Measurements from ENCODE around the gene INPP5E.
"Not testable (repeated sequence)": the region's sequence is repeated elsewhere in the genome, so short reads cannot be mapped to it uniquely, and the experiment has no call there.

Gene INPP5E

DNA sequence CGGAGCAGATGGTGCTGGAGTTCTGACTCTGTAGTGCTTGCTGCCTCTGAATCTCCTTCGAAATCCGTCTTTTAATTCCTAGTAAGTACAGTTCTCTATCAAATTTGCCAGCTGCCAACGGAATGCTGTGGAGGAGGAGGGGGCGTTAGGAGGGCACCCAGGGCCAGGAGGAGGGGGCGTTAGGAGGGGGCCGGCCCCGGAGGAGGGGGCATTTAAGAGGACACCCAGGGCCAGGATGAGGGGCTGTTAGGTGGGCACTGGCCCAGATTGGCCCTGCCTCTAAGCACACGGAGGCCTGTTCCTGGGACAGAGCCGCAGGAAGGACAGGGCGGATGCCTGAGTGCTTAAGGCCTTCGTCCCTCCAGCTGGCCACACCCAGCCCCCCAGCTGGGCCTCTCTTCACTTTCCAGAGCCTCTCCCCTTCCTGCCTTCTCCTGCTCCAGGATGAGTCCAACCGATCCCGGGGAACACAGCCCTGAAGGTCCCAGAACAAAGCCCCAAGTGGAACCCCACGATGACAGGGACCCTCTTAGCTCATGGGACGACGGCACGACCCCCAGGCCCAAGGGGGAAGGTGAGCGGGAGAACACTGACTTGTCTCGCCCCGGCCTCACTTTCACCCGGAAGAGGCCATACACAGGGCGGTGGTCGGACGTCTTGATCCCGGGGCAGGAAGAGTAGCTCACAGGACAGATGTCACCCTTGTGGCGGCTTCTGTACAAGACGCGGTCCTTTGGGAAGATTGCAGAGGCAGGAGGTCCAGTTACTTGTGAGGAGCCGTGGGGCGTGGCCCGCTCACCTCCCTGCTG is 9.8 kb downstream of the INPP5E start:
- no peak for DNase-seq (ENCODE audit: low spot score)
- no peak for FAIRE-seq

GRCh38 chr9:136429075-136429628 is 10.5 kb downstream of the INPP5E start:
- DNase-seq (ENCODE audit: low spot score) (no peak), FAIRE-seq (no peak)

DNA sequence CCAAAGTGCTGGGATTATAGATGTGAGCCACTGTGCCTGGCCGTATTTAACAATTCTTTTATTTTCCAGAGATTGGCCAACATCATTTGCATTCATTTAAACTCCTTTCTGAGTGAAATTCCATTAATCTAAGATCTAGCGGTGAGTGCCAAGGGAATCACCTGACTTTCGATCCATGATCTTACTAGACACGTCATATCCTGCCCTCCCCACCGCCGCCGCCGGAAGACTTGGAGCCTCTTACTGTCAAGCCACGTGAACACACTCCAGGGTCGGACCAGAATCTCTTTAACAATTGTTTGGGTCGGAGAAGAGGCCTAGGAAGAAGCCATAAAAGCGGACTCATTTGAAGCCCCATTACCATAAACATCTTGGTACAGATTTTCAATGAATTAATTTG is 12.9 kb downstream of the INPP5E start:
- DNase-seq (ENCODE audit: low spot score) (no peak), FAIRE-seq (no peak)

DNA sequence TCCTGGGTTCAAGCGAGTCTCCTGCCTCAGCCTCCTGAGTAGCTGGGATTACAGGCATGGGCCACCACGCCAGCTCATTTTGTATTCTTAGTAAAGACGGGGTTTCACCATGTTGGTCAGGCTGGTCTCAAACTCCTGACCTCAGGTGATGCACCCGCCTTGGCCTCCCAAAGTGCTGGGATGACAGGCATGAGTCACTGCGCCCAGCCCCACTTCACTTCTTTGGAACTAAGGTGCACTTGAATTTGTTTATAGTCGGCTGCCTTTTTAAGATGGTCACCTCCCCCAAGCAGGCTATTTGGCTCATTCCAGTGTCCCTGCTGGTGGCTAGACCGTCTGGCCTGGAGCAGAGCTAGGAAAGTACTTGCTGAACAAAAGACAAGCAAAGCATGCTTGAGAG is 14.3 kb downstream of the INPP5E start:
- not testable (repeated sequence) for DNase-seq (ENCODE audit: low spot score); FAIRE-seq

DNA sequence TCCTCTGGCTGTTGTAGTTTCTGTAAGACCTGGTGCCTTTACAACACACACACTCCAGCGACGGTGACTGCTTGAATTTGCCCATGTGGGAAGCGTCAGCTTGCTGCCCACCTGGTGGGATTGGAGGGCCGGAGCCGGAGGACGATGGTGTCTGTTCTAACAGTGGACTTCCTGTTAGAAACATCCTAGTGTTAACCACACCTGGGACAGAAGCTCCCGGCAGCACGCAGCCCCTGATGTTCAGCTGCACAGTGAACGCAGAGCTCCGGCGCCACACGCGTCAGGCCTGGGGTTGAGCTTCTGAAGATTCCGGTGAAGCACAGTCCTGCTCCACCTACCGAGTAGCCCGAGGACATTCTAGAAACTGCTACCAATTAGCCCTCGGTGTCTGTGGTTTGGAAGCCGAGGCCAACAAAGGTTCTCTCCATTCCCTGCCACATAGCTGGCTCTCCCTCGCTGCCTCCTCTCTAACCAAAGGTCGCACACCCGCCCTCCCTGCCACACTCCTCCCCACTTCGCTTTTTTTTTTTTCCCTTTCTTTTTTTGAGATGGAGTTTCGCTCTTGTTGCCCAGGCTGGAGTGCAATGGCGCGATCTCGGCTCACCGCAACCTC is 14.8 kb downstream of the INPP5E start:
- FAIRE-seq, result no peak

DNA sequence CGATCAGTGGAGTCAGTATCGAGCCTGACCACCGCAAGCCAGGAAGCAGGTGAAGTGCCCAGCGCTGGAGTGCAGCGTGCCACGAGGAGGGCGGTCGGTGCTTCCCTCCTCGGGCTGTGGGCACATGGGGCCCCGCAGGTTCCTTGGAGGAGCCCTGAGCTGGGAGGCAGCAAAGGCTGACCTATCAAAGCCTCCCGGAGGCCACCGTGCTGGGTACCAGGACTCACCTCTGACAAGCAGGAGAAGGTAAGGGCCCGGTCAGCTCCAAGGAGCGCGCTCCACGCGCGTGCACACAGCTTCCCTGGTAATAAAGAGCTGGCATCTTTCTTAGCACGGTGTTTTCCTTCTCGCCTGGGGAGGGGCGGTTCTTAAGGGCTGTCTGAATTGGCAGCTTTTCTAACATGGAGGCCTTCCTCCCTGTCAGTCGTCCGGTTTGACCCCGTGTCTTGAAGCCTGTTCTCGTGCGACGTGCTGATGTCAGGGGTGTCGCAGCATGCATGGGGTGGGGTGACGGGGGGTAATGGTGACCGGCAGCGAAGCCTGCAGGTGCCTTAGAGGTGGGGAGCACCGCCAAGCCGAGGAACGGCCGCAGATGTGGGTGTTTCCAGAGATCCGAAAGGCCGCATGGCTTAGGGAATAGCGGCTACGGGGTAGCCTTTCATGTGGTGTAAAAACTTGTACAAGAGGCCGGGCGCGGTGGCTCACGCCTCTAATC is 16.1 kb downstream of the INPP5E start:
- no peak for FAIRE-seq
- DNase-seq (ENCODE audit: low spot score), result no peak

More for the DNA sequence above, 14.8 kb downstream of the INPP5E start:
- DNase-seq (ENCODE audit: low spot score), result no peak

DNA sequence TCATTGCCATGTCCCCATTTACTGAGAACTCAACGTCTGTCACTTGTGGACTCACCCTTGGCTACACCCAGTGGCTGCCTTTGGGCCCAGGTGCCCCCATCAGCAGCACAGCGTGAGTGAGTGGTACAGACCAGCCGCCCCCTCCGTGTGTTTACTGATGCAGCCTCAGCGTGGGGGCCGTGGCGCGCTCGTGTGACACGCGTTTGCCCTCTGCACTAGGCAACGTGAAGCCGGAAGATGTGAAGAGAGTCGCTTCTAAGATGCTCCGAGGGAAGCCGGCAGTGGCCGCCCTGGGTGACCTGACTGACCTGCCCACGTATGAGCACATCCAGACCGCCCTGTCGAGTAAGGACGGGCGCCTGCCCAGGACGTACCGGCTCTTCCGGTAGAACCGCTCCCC is 16.8 kb downstream of the INPP5E start:
- no peak for FAIRE-seq
- DNase-seq (ENCODE audit: low spot score), result no peak

GRCh38 chr9:136421791-136422190 is 17.9 kb downstream of the INPP5E start:
- DNase-seq (ENCODE audit: low spot score), result no peak
- FAIRE-seq, result no peak

DNA sequence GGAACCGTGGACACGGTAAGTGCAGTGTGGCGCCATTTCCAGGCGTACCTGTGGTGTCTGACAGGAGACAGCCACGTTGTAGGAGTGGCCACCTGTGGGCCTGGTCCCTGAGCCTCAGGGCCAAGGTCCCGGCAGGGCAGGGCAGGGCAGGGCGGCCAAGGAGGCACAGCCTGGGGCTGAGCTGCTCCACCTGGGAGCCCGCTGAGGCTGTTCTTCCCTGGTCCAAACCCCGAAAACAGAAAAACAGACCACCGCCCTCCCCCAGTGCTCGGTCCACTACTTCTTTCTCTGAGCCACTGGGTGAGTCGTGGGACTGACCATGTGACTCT is 20.6 kb downstream of the INPP5E start:
- no peak for DNase-seq (ENCODE audit: low spot score)
- no peak for FAIRE-seq

DNA sequence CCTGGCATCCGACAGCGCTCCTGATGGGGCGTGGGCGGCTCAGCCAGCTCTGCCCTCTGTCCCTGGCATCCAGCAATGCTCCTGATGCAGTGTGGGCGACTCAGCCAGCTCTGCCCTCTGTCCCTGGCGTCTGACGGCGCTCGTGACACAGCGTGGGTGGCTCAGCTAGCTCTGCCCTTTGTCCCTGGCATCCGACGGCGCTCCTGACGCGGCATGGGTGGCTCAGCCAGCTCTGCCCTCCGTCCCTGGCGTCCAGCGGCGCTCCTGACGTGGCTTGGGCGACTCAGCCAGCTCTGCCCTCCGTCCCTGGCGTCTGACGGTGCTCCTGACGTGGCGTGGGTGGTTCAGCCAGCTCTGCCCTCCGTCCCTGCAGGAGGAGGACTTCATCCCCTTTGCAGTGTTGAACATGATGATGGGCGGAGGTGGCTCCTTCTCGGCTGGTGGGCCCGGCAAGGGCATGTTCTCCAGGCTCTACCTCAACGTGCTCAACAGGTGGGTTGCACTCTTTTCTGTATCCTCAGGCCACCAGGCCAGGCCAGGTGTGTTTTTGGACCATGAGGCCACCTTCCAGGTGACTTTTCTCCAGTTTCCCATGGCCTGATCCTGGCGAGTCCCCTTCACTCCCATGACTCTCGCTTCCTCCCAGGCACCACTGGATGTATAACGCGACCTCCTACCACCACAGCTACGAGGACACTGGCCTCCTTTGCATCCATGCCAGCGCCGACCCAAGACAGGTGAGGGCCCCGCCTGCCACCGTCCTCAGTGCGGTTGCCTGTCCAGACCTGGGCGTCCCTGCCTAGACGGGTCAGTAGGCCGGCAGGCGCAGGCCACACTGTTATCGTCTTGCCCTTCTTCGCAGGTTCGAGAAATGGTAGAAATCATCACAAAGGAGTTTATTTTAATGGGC is 21.2 kb downstream of the INPP5E start:
- FAIRE-seq, result no peak
- no peak for DNase-seq (ENCODE audit: low spot score)

DNA sequence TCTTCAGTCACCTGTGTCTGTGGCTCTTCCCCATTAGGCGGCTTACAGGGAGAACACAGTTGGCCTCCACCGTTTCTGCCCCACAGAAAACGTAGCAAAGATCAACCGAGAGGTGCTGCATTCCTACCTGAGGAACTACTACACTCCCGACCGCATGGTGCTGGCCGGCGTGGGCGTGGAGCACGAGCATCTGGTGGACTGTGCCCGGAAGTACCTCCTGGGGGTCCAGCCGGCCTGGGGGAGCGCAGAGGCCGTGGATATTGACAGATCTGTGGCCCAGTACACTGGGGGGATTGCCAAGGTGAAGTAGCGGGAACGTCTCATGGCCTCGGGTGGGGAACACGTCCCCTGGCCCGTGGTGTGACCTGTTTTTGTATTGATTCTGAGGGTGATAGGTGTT is 22.7 kb downstream of the INPP5E start:
- DNase-seq (ENCODE audit: low spot score) (no peak), FAIRE-seq (no peak)

GRCh38 chr9:136416427-136416826 is 23.2 kb downstream of the INPP5E start:
- no peak for FAIRE-seq
- DNase-seq (ENCODE audit: low spot score), result no peak

DNA sequence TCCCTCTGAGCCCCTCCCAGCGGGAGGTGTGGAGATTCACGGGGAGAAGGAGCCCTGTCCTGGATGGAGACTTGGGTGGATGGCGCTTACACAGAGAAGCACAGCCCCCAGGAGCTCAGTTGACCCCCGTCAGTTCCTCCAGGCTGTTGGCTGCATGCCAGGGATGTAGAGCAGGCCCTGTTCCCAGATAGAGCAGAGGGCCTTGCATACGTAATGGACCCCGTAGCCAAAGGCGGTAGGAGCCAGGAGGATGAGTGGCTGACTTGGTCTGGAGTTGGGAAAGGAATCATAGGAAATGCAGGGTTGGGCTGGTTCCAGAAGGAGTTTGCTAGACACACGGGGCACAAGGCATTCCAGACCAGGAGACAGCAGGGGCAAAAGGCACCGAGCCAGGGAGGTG is 26.7 kb downstream of the INPP5E start:
- FAIRE-seq, result no peak
- DNase-seq (ENCODE audit: low spot score), result no peak

GRCh38 chr9:136411378-136411777 is 28.3 kb downstream of the INPP5E start:
- DNase-seq (ENCODE audit: low spot score) (no peak), FAIRE-seq (no peak)

- FAIRE-seq (no peak), DNase-seq (ENCODE audit: low spot score) (peak; percentile 74)
Observed at GRCh38 chr9:136410500-136411287, 29.0 kb downstream of the INPP5E start, which contains the start of the genes ENTR1 and PMPCA. ENTR1 (minus strand) TSS chr9:136410614; CDS start chr9:136410397, 217 bp downstream. PMPCA (plus strand) TSS chr9:136410658; CDS start chr9:136410669, 11 bp downstream.

GRCh38 chr9:136409557-136410455 is 29.8 kb downstream of the INPP5E start:
- FAIRE-seq (no peak), DNase-seq (ENCODE audit: low spot score) (no peak)

DNA sequence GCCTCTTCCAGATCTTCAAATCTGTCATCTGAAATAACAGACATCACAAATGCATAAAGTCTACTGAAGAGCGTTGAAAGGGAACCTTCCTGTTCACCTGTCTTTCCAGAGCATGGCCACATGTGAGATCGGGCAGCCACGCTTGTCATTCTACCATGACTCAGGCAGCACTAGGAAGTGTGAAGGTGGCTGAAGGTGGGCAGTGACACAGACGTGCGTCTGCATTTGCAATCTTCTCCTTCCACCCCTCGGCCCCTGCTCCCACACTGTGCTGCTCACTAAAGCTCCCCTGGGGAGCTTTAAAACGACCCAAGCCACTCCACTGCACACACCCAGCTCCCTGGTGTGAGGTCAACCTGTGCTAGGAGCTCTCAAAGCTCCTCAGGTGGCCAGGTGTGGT is 31.7 kb downstream of the INPP5E start:
- FAIRE-seq, result no peak

DNA sequence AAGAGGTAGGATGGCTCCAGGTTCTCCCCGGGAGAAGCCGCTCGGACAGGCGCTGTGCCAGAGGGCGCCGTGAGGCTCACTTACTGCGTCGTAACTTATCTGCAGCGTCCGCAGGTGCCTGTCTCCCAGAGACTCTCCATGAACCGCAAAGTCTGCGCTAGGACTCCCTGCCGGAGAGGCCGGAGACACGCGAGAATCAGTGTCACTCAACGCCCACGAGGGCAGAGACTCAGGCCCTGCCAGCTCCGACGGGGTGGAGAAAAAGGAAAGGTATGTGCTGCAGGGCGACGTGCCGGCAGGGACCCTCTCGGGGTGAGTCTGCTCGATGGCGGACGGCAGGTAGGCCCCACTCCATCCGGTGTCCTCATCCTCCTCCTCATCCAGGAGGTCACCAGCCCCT is 32.6 kb downstream of the INPP5E start:
- FAIRE-seq; DNase-seq (ENCODE audit: low spot score): not testable (repeated sequence)

More for the DNA sequence above, 31.7 kb downstream of the INPP5E start:
- no peak for DNase-seq (ENCODE audit: low spot score)

- FAIRE-seq; DNase-seq (ENCODE audit: low spot score): not testable (repeated sequence)
Observed at GRCh38 chr9:136405904-136406303, 33.7 kb downstream of the INPP5E start.

All from RCC 7860 (cell line).